GM12892 (cell line): ENCODE data around the gene NDUFS4.

ENCODE experiments used
- POLR2A ChIP-seq: IDR thresholded peaks from 2 replicates; pipeline ENCODE4 v1.6.1; 2011; ENCODE audit warnings: low read depth, low read length, control low read depth
- POLR2AphosphoS5 ChIP-seq: IDR thresholded peaks from 2 replicates; pipeline ENCODE4 v1.6.1; 2011; ENCODE audit warnings: low read depth, low read length, control low read depth
- TAF1 ChIP-seq: IDR thresholded peaks from 2 replicates; pipeline ENCODE4 v1.6.1; 2011; ENCODE audit warnings: low read depth, mild to moderate bottlenecking, control low read depth, low read length, borderline replicate concordance

DNA sequence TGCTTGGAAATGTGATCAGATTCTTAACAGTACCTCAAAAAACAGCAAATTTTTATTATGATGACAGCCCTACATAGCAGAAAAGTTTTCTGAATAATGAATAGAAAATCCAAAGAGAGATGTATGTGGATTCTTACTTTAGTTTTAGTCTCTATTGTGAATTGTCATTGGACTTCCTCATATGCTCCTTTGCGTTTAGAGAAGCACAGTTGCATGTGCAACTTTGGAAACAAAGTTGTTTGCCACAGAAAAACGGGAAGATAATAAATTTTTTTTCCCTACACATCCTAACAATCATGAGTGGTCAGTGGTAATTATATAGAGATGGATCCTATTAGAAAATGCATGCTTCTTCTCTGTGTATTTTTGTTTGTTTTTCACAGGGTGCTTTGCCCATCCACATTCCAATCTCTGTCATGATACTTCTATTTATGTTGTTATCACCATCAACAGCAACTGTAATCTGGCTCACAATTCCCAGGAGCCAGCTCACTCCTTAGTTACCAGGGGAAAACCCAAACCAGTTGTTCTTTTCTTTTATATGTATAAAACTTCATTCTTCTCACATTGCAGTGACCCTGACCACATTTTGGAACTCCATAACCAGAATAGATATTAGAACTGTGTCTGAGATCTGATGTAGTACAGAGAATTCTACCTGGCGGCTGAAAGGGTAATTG is 118.7 kb downstream of the NDUFS4 start:
- no peak for TF ChIP-seq POLR2AphosphoS5
- no peak for TF ChIP-seq TAF1
- TF ChIP-seq POLR2A, result no peak
